ENCODE data around the gene DBF4. TPM values are rescaled to one million over a fixed set of nuclear protein-coding genes. Genes with fewer than 3 reads are reported as not detected.

DBF4 gene
- total RNA-seq, 1 experiment from 2014 or later: 55.4 TPM

DNA sequence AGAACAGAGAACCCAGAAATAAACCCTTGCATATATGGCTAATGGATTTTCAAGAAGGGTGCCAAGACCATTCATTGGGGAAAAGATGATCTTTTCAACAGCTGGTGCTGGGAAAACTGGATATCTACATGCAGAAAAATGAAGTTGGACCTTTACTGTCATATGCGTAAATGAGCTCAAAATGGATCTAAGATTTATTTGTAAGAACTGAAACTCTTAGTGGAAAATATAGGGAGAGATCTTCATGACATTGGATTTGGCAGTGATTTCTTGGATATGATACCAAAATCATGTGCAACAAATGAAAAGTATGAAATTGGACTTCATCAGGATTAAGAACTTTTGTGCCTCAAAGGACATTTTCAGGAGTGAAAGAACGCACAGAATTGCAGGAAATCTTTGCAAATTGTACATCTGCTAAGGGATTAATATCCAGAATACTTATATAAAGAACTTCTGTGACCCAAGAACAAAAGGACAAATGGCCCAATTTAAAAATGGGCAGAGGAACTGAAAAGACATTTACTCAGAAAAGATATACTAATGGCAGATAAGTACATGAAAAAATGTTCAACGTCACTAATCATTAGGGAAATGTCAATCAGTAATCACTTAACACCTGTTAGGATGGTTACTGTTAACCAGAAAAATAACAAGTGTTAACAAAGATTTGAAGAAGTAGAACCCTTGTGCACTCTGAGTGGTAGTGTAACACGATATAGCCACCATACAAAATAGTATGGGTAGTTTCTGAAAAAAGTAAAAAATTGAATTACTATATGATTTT, 6.1 kb downstream of the DBF4 start:
- ChIA-PET CTCF (no interaction called here), POLR2A (no interaction called here)
- no peak for DNase-seq (ENCODE audit: low spot score)
- Mint-ChIP-seq H3K9me3 (no peaks in the 10 kb centered on the region), H3K4me1 (peaks cover 8% of the 10 kb centered on the region), H3K27ac (no peak overlapping the region), H3K36me3 (peaks cover 42% of the 10 kb centered on the region), H3K4me3 (no peak overlapping the region), H3K27me3 (ENCODE audit: low read depth) (no peaks in the 10 kb centered on the region)
- ATAC-seq: no peak
- TF ChIP-seq, protein P1, sequence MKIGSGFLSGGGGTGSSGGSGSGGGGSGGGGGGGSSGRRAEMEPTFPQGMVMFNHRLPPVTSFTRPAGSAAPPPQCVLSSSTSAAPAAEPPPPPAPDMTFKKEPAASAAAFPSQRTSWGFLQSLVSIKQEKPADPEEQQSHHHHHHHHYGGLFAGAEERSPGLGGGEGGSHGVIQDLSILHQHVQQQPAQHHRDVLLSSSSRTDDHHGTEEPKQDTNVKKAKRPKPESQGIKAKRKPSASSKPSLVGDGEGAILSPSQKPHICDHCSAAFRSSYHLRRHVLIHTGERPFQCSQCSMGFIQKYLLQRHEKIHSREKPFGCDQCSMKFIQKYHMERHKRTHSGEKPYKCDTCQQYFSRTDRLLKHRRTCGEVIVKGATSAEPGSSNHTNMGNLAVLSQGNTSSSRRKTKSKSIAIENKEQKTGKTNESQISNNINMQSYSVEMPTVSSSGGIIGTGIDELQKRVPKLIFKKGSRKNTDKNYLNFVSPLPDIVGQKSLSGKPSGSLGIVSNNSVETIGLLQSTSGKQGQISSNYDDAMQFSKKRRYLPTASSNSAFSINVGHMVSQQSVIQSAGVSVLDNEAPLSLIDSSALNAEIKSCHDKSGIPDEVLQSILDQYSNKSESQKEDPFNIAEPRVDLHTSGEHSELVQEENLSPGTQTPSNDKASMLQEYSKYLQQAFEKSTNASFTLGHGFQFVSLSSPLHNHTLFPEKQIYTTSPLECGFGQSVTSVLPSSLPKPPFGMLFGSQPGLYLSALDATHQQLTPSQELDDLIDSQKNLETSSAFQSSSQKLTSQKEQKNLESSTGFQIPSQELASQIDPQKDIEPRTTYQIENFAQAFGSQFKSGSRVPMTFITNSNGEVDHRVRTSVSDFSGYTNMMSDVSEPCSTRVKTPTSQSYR (CRISPR knock-in tag; IDR thresholded peaks at IDR 0.05): no peak
- TF ChIP-seq ZNF423 (CRISPR knock-in tag; IDR thresholded peaks at IDR 0.05) (no peak), ERG (CRISPR knock-in tag; IDR thresholded peaks at IDR 0.05) (no peak), ZMAT4 (CRISPR knock-in tag; IDR thresholded peaks at IDR 0.05) (no peak), TEAD4 (CRISPR knock-in tag; IDR thresholded peaks at IDR 0.05) (no peak), ZNF121 (CRISPR knock-in tag; IDR thresholded peaks at IDR 0.05) (no peak), ZNF512 (CRISPR knock-in tag; IDR thresholded peaks at IDR 0.05; ENCODE audit: borderline replicate concordance) (no peak), EMX1 (CRISPR knock-in tag; IDR thresholded peaks at IDR 0.05) (no peak), ZSCAN18 (CRISPR knock-in tag; IDR thresholded peaks at IDR 0.05) (no peak), ZNF425 (CRISPR knock-in tag; conservative IDR thresholded peaks at IDR 0.05) (no peak), TP53 (CRISPR knock-in tag; IDR thresholded peaks at IDR 0.05) (no peak), ELF4 (CRISPR knock-in tag; IDR thresholded peaks at IDR 0.05; ENCODE audit: low read depth) (no peak), IRF2 (CRISPR knock-in tag; IDR thresholded peaks at IDR 0.05; ENCODE audit: borderline replicate concordance, low read depth) (no peak), ATF1 (CRISPR knock-in tag; IDR thresholded peaks at IDR 0.05) (no peak), MYBL2 (CRISPR knock-in tag; IDR thresholded peaks at IDR 0.05) (no peak)
- TF ChIP-seq, protein P2, sequence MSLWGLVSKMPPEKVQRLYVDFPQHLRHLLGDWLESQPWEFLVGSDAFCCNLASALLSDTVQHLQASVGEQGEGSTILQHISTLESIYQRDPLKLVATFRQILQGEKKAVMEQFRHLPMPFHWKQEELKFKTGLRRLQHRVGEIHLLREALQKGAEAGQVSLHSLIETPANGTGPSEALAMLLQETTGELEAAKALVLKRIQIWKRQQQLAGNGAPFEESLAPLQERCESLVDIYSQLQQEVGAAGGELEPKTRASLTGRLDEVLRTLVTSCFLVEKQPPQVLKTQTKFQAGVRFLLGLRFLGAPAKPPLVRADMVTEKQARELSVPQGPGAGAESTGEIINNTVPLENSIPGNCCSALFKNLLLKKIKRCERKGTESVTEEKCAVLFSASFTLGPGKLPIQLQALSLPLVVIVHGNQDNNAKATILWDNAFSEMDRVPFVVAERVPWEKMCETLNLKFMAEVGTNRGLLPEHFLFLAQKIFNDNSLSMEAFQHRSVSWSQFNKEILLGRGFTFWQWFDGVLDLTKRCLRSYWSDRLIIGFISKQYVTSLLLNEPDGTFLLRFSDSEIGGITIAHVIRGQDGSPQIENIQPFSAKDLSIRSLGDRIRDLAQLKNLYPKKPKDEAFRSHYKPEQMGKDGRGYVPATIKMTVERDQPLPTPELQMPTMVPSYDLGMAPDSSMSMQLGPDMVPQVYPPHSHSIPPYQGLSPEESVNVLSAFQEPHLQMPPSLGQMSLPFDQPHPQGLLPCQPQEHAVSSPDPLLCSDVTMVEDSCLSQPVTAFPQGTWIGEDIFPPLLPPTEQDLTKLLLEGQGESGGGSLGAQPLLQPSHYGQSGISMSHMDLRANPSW (CRISPR knock-in tag; conservative IDR thresholded peaks at IDR 0.05; ENCODE audit: low read depth): no peak
